GM19438 (cell line): ENCODE measurements around the gene SDS.

ENCODE experiments used
- ATAC-seq: cut with Tn5 transposase; IDR thresholded peaks from one replicate; pipeline ENCODE4 v1.9.1; 2021; ENCODE audit warnings: low read depth; ENCODE audit not compliant: unreplicated experiment

Gene SDS

DNA sequence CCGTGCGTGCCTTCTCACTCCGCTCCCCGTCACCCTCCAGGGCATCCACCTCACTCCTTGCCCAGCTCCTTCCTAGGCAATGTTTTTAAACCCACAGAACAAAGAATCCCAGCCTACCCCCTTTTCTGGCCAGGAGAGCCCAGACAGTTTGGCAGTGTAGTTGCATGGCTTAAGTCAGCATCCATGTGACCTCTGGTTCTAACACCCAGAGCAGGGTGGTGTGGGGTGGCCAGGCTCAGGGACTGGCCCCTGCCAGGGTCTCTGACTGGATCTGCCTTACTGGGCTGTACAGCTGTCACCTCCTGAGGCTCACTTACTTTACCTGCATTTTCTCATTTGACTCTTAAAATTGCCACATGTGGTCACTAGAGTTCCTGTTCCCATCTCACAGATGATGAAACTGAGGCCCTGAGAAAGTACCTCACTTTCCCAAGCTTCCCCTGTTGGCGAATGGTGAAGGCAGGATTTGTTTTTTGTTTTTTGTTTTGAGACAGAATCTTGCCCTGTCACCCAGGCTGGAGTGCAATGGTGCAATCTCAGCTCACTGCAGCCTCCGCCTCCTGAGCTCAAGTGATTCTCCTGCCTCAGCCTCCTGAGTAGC is 18.3 kb downstream of the SDS start:
- ATAC-seq: no peak

DNA sequence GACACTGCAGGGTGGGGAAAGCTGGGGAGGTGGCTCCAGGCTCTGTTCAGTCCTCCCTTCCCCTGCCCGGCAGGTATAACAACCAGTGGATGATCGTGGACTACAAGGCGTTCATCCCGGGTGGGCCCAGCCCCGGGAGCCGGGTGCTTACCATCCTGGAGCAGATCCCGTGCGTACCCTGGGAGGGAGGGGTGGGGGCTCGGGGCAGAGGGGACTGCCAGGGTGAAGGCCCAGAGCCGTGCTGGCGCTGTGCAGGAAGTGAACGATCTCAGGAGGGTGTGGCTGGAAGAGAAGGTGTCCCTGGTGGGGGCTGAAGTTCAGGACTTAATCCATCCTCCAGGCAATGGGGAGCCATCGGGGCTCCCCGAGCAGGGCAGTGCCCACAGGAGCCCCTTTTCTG is 18.9 kb downstream of the SDS start:
- ATAC-seq: no peak

DNA sequence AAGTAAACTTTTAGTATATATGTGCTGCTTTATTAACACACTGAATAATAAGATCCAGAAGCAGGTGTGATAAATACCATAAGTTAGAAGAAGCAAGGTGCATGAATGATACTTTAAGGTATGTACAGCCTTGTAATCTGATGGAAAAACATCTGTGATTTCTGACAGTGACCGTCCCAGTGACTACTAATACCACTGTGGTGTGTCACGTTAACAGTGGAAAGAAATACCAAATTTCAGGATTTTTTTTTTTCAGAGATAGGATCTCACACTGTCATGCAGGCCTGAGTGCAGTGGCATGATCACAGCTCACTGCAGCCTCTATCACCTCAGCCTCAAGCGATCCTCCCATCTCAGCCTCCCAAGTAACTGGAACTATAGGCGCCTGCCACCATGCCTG is 21.5 kb downstream of the SDS start:
- no peak for ATAC-seq

DNA sequence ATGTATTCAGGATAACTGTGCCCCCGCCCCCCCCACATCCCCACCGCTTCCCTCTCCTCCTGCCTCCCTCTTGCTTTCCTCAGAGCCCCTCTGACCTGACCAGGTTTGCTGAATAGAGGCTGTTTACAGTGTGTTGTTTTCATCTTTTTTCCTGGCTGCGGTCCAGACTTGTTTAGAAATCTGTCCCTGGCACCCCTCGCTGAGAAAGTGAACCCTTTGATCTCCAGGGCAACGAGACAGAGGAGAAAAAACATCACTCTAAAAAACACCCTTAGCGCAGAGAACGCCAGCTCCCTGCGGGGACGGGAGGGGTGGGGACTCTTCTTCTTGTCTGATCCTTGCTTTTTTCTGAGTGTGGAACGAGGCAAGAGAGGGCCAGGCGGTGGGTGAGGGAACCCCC is 22.5 kb downstream of the SDS start:
- ATAC-seq: no peak

DNA sequence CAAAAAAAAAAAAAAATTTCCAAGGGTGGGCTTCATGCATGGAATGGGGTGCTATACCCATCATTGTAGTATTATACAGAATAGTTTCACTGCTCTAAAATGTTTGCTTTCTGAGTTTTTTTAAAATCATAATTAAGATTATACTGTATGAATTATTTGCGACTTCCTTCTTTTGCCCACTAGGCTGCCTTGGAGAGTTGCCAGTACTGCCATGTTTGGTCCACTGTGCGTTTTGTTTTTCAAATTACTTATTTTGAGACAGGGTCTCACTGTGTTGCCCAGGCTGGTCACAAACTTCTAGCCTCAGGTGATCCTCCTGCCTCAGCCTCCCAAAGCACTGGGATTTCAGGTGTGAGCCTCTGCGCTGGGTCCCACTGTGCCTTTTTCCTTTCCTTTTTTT is 25.4 kb downstream of the SDS start:
- ATAC-seq: no peak

DNA sequence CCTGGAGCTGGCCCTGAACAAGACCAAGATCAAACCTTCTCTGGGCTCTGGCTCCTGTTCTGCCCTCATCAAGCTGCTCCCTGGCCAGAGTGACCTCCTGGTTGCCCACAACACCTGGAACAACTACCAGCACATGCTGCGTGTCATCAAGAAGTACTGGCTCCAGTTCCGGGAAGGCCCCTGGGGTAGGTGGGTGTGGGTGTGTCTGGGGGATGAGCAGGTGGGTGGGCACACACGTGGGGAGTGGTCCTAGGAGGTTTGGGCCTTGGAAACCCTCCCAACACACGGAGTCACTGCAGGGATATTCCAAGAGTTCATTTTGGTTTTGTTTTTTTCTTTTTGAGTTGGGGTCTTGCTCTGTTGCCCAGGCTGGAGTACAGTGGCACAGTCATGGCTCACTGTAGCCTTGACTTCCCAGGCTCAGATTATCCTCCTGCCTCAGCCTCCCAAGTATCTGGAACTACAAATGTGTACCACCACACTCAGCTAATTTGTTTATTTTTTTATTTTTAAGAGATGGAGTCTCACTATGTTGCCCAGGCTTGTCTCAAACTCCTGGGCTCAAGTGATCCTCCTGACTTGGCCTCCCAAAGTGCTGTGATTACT is 28.8 kb downstream of the SDS start:
- no peak for ATAC-seq

DNA sequence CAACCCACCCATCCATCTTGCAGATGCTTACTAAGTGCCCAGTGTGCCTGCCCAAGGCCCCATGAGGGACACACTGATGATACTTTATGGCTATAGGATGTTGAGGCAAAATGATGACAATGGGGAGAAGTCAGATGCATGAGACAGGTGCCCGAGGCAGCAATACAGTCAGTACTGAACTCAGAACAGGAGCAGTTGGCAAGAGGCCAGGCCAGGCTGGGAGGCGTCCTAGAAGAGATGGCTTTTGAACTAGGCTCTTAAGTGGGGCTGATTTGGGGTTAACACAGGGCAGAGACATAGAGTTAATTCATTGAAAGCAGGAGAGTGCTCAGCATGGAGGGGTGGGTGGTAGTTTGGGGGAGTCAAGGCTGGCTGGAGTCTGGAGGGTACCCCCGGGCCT is 29.7 kb downstream of the SDS start:
- no peak for ATAC-seq

DNA sequence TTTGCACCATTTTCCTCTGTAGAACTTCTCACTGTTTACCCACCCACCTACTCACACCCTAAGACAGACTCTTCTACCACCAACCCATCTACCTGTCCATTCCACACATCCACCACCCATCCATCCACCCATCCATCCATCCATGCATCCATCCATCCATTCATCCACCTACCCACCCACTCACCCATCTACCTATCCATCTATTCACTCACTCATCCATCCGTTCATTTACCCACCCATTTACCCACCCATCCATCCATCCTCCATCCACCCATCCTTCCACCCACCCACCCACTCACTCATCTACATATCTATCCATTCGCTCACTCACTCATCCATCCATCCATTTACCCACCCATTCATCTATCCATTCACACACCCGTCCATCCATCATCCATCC is 30.2 kb downstream of the SDS start:
- no peak for ATAC-seq

DNA sequence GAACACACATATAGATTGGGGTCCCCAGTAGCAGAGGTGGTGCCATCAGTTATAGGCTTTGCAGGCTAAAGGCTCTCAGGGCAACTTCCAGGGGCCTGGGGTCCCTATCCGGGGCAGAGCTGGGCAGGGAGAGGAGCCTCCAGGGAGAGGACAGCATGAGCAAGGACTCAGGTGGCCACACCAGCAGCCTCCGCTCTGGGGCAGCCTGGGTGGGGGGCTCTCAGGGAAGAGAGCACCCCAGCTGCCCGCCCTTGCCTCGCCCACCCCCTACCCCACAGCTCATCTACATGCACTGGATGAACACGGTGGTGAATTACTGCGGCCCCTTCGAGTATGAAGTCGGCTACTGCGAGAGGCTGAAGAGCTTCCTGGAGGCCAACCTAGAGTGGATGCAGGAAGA is 31.3 kb downstream of the SDS start:
- ATAC-seq: no peak

DNA sequence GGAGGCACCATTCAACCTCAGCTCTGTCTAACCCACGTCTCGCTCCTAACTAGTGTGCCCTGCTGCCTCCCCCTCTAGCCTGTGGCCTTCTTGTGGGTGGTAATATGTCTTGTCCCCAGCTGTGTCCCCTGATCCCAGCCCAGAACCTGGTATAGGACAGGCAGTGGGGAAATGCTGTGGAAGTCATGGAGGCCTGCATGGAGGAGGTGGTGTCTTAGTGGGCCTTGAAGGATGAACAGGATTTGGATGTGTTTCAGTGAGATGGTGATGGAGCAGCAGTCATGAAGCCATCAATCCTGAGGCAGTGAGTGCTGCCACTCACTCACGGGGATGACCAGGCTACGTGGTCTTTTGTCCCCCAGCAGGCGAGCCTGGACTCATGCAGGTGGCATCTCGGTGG is 31.9 kb downstream of the SDS start:
- ATAC-seq: no peak

DNA sequence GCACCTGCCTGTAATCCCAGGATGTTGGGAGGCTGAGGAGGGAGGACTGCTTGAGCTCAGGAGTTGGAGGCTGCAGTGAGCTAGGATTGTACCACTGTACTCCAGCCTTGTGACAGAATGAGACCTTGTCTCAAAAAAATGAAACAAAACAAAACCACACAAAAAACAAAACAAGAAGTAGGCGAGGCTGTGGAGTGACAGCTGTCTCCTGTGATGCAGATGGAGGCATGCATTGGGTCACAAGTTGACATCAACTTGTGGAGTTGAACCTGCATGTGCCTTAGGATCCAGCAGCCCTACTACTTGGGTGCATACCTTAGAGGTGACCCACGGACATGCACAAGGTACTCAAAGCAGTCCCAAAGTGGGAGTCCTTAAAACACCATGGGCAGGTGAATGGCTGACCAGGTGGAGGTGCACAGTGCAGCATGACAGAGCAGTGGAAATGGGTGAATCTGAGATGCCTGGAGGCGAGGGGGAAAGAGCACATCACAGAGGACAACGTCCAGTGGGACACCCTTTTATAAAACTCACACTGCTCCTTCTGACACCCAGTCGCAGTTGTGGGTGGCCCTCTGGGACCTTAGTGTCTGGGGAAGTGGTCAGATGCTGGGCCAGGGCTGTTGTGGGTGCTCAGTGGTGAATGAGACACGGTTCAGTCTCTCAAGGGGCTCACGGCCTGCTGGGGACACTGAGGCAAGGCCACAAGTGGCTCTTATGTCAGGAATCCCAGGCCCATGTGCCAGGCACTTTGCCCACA is 32.6 kb downstream of the SDS start:
- ATAC-seq: no peak

DNA sequence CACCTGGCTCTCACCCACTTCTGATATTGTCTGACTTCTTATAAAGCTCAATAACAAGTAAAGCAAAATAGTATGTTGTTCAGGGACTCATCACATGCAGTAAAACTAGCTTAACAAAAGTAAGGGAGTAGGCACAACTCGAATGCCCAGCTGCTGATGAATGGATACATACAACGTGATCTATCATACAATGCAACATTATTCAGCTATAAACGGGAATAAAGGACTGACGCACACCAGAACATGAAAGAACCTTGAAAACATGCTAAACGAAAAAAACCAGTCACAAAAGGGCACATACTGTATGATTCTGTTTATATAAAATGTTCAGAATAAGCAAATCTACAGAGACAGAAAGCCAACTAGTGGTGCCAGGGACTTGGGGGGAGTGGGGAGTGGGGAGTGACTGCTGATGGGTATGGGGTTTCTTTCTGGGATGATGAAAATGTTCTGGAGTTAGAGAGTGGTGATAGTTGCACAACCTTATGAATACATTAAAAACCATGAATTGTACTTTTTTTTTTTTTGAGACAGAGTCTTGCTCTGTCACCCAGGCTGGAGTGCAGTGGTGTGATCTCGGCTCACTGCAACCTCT is 34.2 kb downstream of the SDS start:
- ATAC-seq: no peak

DNA sequence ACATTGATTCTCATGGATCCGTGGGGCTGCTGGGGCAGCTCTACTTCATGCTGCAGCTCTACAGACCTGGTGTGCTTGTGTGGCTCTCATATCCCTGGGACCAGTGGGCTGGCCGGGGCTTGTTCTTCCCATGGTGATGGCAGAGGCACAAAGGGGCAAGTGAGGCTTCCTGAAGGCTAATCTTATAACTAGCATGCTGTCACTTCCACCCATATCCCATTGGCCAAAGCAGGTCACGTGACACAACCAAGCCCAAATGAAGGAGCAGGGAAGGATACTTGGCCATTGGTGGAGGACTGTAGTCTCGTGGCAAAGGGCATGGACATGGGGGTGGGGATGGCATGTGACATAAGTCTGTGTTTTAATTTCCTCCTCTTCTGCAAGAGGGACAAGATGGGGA is 35.4 kb downstream of the SDS start:
- no peak for ATAC-seq

DNA sequence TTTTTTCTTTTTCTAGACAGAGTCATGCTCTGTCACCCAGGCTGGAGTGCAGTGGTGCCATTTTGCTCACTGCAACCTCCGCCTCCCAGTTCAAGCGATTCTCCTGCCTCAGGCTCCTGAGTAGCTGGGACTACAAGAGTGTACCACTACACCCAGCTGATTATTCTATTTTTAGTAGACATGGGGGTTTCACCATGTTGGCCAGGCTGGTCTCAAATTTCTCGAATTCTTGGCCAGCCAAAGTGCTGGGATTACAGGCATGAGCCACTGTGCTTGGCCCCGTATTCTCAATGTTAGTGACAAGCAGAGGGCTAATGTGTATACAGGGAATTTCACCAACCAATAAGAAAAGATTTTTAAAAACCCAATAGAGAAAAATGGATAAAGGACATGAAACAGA is 36.9 kb downstream of the SDS start:
- ATAC-seq: no peak

DNA sequence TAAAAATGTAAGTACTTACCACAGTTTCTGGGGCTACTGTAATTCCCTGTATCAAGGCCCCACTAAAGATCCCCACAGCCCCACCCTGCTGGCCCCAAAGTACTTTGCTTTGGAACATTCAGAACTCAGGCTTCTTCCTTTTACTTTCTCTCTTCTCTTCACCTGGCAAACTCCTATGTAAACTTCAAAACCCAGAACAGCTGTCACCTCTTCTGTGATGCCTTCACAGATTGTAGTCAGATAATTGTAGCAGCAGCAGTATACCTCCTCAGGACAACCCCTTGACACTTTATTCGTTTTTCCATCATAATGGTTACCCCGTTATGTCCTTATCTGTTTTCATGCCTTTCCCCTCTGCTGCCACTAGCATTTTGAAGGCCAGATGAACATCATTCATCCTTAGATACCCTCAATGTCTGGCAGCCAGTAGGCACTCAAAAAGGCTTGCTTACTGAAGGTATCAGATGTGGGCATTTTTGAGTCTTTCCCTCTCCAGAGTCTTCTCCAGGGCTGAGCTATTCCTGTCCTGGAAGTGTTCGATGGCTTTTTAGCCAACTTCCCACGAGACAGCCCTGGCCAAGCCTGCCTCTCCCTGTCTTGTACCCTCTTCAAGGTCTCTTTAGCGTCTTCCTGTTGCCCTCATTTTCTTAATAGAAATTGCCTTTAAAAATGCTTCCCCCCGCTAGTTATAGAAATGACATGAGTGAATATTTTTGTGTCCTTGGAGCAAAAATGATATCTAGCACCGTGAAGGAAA is 37.9 kb downstream of the SDS start:
- ATAC-seq: no peak

DNA sequence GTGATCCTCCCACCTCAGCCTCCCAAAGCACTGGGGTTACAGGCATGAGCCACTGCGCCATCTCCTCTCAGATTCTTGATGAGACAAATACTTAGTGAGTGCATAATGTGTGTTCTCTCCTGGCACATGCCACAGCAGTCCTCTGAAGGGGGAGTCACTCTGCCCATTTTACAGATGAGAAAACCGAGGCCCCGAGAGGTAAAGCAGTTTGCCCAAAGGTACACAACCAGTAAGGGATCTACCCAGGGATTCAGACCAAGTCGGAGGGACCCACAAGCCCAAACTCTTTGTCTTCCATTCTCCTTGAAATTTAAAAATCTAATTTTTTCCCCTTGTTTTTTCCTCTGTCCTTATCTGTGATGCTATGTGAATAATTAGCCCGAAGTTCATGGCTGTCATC is 39.0 kb downstream of the SDS start:
- no peak for ATAC-seq

DNA sequence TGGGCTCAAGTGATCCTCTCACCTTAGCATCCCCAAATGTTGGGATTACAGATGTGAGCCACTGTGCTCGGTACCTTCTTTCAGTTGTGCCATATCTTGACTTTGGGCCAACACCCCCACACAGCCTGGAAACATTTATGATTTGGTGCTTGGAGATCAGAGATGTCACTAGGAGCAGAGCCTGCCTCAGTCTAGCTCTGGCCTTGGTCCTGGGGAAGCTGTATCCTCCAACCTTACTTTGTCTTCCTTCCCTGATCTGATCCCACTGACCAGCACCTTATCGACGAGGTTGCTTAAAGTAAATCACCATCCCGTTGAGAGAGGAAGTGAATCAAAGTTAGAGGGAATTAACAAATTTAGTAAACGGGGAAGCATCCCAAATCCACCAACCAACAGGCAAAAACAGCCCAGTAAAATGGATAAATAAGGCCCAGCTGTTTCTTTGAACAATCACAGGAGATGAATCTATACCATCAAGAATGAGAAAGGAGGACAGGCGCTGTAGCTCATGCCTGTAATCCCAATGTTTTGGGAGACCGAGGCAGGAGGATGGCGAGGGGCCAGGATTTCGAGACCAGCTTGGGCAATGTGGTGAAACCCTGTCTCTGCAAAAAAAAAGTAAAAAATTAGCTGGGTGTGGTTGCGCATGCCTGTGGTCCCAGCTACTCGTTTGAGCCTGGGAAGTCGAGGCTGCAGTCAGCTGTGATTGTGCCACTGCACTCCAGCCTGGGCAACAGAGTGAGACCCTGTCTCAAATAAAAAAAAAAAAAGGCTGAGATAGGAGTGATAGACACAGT is 41.9 kb downstream of the SDS start:
- ATAC-seq: no peak

DNA sequence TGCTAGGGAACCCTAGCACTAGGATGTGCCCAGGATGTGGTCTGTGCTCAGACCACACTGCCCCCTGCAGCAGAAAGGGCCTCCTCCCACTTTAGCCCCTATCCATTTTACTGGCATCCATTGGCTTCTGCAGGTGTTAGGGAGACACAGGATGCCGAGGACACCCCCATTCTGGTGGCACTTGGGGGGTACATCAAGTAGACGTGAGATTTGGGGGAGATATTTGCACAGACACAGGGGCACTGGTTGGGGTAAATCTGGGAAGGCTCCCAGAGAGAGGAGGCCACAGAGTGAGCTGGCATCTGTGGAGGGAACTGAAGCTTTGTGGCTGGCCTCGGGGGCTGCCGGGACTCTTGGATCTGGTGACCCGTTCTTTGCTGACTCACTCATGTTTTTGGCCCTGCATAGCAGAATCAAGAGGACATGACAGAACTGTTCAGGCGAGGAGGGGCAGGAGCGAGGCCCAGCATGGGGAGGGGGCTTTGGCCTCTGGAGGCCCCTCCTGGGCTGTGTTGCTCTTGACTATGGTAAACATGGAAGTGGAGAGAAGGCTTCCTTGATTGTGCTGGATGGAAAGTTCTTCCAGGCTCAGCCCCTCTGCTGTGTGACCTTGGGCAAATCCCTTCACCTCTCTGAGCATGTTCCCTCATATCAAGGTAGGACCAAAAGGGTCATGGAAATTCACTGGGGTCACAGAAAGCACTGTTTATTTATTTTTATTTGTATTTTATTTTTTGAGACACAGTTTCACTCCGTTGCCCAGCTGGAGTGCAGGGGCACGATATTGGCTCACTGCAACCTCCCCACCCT is 43.5 kb downstream of the SDS start:
- ATAC-seq: no peak

DNA sequence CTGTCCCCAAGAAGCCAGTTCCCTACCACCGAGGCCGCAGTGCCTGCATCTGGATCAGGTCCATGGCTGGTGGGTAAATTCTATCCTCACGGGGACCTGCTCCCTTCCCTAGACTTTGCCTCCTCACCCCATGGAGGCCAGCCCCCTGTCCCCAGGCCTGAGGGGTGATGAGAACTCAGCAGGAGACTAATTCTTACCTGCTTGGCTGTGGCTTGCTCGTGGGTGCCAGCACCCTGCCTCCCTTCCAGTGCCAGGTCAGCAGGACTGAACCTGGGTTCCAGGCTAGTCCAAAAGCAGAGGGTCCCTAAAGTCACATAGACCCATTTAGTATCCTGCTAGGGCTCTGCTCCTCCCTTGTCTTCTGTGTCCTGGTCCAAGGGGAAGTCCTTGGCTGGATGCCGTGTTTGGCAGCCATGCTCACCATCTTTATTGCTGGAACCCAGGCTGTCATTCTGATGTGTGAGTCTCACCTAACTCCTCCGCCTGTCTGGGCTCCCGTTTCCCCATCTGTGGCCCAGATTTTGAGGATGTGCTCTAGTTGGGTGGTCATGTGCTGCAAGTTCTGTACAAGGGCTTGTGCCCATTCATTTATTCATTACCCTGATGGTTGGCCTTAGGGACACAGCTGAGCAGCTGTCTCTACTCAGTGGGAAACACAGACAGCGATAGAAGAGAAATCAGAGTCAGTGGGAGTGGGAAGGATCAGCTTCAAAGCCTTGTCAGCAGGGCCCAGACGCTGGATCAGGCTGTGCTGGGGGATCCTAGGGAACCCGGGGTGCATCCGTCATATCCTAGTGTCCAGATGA is 44.4 kb downstream of the SDS start:
- no peak for ATAC-seq
